Testis (tissue), 2 donors: ENCODE data around the gene INSM1.

Source experiments
- POLR2A ChIP-seq: fragments of 450-650 bp; IDR thresholded peaks from one replicate; pipeline ENCODE4 v1.6.1; 2017; ENCODE audit warnings: antibody characterized with exemption, mild to moderate bottlenecking, moderate library complexity
- TF ChIP-seq, protein P1 (sequence below), 3 experiments: fragments of 450-650 bp in 2 of 3; fragments of 200-600 bp in 1 of 3; sonication (generic) in 1 of 3; IDR thresholded peaks; one replicate each; pipeline ENCODE4 v1.5.1; 2016 to 2019; ENCODE audit warnings: antibody characterized with exemption in 3 of 3, mild to moderate bottlenecking in 2 of 3, moderate library complexity in 1 of 3

DNA sequence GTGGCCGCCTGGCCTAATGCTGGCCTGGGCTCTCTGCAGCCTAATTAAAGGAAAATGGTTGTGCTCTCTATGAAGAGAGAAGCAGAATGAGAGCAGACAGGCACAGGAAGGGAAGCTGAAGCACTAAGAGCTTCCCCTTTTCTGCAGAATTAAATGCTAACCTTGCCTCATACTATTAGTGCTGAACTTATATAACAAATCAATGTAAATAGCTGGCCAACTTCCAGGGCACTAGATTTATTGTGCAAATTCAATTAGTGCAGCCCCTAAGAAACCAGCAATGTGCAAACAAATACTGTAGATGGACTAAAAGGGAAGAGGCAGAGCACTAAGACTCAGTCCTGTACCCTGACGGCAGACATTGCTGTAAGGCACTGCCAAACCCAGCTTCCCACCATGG, 36.1 kb upstream of the INSM1 start:
- no peak for TF ChIP-seq POLR2A
- TF ChIP-seq, protein P1, sequence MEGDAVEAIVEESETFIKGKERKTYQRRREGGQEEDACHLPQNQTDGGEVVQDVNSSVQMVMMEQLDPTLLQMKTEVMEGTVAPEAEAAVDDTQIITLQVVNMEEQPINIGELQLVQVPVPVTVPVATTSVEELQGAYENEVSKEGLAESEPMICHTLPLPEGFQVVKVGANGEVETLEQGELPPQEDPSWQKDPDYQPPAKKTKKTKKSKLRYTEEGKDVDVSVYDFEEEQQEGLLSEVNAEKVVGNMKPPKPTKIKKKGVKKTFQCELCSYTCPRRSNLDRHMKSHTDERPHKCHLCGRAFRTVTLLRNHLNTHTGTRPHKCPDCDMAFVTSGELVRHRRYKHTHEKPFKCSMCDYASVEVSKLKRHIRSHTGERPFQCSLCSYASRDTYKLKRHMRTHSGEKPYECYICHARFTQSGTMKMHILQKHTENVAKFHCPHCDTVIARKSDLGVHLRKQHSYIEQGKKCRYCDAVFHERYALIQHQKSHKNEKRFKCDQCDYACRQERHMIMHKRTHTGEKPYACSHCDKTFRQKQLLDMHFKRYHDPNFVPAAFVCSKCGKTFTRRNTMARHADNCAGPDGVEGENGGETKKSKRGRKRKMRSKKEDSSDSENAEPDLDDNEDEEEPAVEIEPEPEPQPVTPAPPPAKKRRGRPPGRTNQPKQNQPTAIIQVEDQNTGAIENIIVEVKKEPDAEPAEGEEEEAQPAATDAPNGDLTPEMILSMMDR (IDR thresholded peaks at IDR 0.05): no peak
